Prostate gland (tissue), 2 donors: ENCODE results near the gene KIF5B. TPM values are rescaled to one million over a fixed set of nuclear protein-coding genes. Genes with fewer than 3 reads are reported as not detected.
"Not testable (repeated sequence)": the region's sequence is repeated elsewhere in the genome, so short reads cannot be mapped to it uniquely, and the experiment has no call there.

Experiments
- DNase-seq: peaks from one replicate; pipeline ENCODE4 v3.0.0-alpha.2; 2019; ENCODE audit warnings: low spot score
- H3K27ac ChIP-seq, 2 donors: fragments of 200-600 bp; sonication (generic); 2 replicates each; pipeline ENCODE4 v1.5.1; 2017 to 2019
- H3K27me3 ChIP-seq: fragments of 200-600 bp; sonication (generic); replicated peaks from 2 replicates; pipeline ENCODE4 v1.5.1; 2019; ENCODE audit not compliant: insufficient read depth
- H3K36me3 ChIP-seq, 2 donors: fragments of 200-600 bp; sonication (generic); 1 replicate in 1 of 2; 2 replicates in 1 of 2; pipeline versions ENCODE4 v1.5.1 to v1.8.1; 2017 to 2019
- H3K4me1 ChIP-seq: fragments of 200-600 bp; sonication (generic); replicated peaks from 2 replicates; pipeline ENCODE4 v1.5.1; 2019
- H3K4me3 ChIP-seq, 2 donors: fragments of 200-600 bp; sonication (generic); 2 replicates each; pipeline ENCODE4 v1.5.1; 2017 to 2019
- H3K9me3 ChIP-seq: fragments of 200-600 bp; sonication (generic); 2 replicates; pipeline ENCODE4 v1.5.1; 2017
- POLR2A ChIP-seq: fragments of 450-650 bp; IDR thresholded peaks from one replicate; pipeline ENCODE4 v1.6.1; 2016; ENCODE audit warnings: antibody characterized with exemption, mild to moderate bottlenecking
- POLR2AphosphoS5 ChIP-seq: sonication (generic); formaldehyde crosslinking; IDR thresholded peaks from one replicate; pipeline ENCODE4 v1.6.1; 2017; ENCODE audit warnings: antibody characterized with exemption
- WGBS: methylation state at CpG from one replicate; pipeline ENCODE4 v1.1.5; 2018; 5-methylcytosine and 5-hydroxymethylcytosine counted together
- intact Hi-C: fragments of 100-400 bp; cut with DNase I; formaldehyde crosslinking; loops from one replicate; pipeline ENCODE4 v1.14.2; 2022
- total RNA-seq, 2 donors: library from RNA; depleted of rRNA; stranded (reverse); fragments of >200 nt; gene quantifications; one replicate each; pipeline ENCODE4 v1.1.0, GENCODE V29; 2016
- TF ChIP-seq, protein P1 (sequence below), 4 experiments: fragments of 200-600 bp in 2 of 4; fragments of 450-650 bp in 2 of 4; sonication (generic) in 2 of 4; IDR thresholded peaks; 1 replicate in 3 of 4; 2 replicates in 1 of 4; pipeline ENCODE4 v1.5.1; 2016 to 2019; ENCODE audit warnings: antibody characterized with exemption in 4 of 4, mild to moderate bottlenecking in 2 of 4, moderate library complexity in 2 of 4

The KIF5B gene
- total RNA-seq, 2 donors from 2014 or later = 98.2 to 102 TPM

GRCh38 chr10:32068569-32068968 is 12.3 kb upstream of the KIF5B start:
- Histone ChIP-seq H3K27me3 (no peaks in the 10 kb centered on the region), H3K4me1 (no peaks in the 10 kb centered on the region), H3K4me3 (no peak overlapping the region), H3K9me3 (no peaks in the 10 kb centered on the region), H3K27ac (no peak overlapping the region), H3K36me3 (no peaks in the 10 kb centered on the region)
- intact Hi-C loops = no loop called here
- TF ChIP-seq POLR2A (no peak), POLR2AphosphoS5 (no peak)
- TF ChIP-seq, protein P1, sequence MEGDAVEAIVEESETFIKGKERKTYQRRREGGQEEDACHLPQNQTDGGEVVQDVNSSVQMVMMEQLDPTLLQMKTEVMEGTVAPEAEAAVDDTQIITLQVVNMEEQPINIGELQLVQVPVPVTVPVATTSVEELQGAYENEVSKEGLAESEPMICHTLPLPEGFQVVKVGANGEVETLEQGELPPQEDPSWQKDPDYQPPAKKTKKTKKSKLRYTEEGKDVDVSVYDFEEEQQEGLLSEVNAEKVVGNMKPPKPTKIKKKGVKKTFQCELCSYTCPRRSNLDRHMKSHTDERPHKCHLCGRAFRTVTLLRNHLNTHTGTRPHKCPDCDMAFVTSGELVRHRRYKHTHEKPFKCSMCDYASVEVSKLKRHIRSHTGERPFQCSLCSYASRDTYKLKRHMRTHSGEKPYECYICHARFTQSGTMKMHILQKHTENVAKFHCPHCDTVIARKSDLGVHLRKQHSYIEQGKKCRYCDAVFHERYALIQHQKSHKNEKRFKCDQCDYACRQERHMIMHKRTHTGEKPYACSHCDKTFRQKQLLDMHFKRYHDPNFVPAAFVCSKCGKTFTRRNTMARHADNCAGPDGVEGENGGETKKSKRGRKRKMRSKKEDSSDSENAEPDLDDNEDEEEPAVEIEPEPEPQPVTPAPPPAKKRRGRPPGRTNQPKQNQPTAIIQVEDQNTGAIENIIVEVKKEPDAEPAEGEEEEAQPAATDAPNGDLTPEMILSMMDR (IDR thresholded peaks at IDR 0.05) = no peak
- WGBS = 75% methylated on average over 12 of the region's 12 CpGs
- DNase-seq = no peak

GRCh38 chr10:32067931-32068330 is 11.7 kb upstream of the KIF5B start:
- DNase-seq, H3K4me3 ChIP-seq, intact Hi-C loops, H3K36me3 ChIP-seq, H3K9me3 ChIP-seq, H3K27me3 ChIP-seq, H3K4me1 ChIP-seq, H3K27ac ChIP-seq: not testable (repeated sequence)
- 92% methylated on average over 5 of the region's 5 CpGs for WGBS

DNA sequence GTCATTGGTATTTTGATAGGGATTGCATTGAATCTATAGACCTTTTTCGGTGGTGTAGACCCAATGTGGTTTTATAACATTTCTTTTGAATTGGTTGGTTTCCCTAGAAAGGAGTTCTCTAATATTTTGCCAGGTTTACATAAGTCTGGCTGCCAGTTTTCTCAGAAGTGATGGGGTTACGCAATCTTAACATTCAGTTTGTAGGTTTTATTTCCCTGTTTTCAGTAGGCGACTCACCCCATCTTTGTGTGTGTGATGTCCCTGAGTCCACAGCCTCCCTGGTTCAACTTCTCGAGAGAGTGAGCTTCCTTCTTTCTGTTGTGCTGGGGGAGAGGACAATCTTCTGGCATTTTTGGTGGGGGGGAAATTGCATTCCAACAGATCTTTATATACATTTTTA is 9.6 kb upstream of the KIF5B start:
- no peak for TF ChIP-seq POLR2AphosphoS5
- no peak for TF ChIP-seq POLR2A
- TF ChIP-seq, protein P1 (IDR thresholded peaks at IDR 0.05) = no peak
- no peak overlapping the region for H3K27ac ChIP-seq
- WGBS = 70% methylated on average over 4 of the region's 4 CpGs
- intact Hi-C loops = no loop called here
- no peaks in the 10 kb centered on the region for H3K27me3 ChIP-seq
- no peaks in the 10 kb centered on the region for H3K4me1 ChIP-seq
- H3K4me3 ChIP-seq = no peak overlapping the region
- H3K9me3 ChIP-seq = no peaks in the 10 kb centered on the region
- no peaks in the 10 kb centered on the region for H3K36me3 ChIP-seq
- DNase-seq = no peak

DNA sequence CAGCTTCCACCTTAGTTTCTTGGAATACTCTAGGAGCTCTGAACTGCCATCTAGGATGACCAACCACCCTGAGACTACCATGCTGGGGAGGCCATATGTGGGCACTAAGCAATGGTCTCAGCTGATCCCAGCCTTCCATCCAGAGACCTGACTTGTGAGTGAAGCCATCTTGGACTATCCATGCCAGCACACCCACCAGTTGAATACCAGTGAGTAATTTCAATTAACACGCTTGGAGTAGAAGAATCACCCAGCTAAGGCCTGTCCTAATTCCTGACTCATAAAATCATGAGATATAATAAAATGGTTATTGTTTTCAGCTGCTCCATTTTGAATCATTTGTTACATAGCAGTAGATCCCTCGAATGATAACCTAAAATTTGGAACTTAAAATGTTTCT is 5.2 kb upstream of the KIF5B start:
- intact Hi-C loops = no loop called here
- 85% methylated on average over 2 of the region's 2 CpGs for WGBS
- H3K27me3 ChIP-seq = no peaks in the 10 kb centered on the region
- no peak overlapping the region for H3K4me3 ChIP-seq
- H3K4me1 ChIP-seq = no peaks in the 10 kb centered on the region
- H3K27ac ChIP-seq = no peak overlapping the region
- H3K9me3 ChIP-seq = no peaks in the 10 kb centered on the region
- TF ChIP-seq POLR2AphosphoS5 = no peak
- TF ChIP-seq, protein P1 (IDR thresholded peaks at IDR 0.05) = no peak
- no peak for DNase-seq
- H3K36me3 ChIP-seq = no peaks in the 10 kb centered on the region

DNA sequence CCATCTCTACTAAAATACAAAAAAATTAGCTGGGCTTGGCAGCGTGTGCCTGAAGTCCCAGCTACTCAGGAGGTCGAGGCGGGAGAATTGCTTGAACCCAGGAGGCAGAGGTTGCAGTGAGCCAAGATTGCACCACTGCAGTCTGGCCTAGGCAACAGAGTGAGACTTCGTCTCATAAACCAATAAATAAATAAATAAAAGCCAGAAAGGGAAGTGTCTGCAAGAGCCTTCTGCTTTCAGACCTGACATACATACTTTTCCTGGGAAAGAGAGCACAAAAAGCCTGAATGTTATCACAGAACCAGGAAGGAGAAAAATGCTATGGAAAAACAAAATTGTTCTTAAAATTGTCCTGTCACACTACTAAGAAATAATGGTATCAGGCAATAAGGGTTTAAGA is 4.1 kb upstream of the KIF5B start:
- Histone ChIP-seq H3K4me3 (no peak overlapping the region), H3K36me3 (no peaks in the 10 kb centered on the region), H3K4me1 (no peaks in the 10 kb centered on the region), H3K27me3 (no peaks in the 10 kb centered on the region), H3K9me3 (no peaks in the 10 kb centered on the region), H3K27ac (no peak overlapping the region)
- TF ChIP-seq POLR2AphosphoS5 = no peak
- no peak for TF ChIP-seq POLR2A
- TF ChIP-seq, protein P1 (IDR thresholded peaks at IDR 0.05) = no peak
- 72% methylated on average over 4 of the region's 4 CpGs for WGBS
- intact Hi-C loops = no loop called here
- no peak for DNase-seq
